ENCODE measurements around the gene MED1.

DNA sequence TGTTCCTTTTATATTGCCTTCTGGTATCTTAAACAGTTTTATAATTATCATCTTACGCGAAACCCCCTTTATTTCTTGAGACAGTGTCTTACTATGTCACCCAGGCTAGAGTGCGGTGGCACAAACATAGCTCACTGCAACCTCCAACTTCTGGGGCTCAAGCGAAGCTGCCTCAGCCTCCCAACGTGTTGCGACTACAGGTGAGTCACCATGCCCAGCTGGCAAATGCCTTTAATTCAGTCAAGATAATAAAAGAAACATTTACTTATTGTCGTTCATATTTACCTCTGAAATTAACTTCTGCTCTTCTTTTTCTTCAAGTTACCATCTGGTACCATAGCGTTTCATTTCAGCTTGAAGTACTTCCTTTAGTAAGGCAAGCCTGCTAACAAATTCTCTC lies 93.6 kb downstream of the MED1 start:
- TF ChIP-seq, protein P1, sequence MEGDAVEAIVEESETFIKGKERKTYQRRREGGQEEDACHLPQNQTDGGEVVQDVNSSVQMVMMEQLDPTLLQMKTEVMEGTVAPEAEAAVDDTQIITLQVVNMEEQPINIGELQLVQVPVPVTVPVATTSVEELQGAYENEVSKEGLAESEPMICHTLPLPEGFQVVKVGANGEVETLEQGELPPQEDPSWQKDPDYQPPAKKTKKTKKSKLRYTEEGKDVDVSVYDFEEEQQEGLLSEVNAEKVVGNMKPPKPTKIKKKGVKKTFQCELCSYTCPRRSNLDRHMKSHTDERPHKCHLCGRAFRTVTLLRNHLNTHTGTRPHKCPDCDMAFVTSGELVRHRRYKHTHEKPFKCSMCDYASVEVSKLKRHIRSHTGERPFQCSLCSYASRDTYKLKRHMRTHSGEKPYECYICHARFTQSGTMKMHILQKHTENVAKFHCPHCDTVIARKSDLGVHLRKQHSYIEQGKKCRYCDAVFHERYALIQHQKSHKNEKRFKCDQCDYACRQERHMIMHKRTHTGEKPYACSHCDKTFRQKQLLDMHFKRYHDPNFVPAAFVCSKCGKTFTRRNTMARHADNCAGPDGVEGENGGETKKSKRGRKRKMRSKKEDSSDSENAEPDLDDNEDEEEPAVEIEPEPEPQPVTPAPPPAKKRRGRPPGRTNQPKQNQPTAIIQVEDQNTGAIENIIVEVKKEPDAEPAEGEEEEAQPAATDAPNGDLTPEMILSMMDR (IDR thresholded peaks at IDR 0.05): no peak
- no peak for TF ChIP-seq POLR2A (IDR thresholded peaks at IDR 0.05)

All from lower leg skin (tissue), 3 donors.